Skeletal muscle tissue (tissue), 4 donors: ENCODE results near the gene MTHFD1L. TPM values are rescaled to one million over a fixed set of nuclear protein-coding genes. Genes with fewer than 3 reads are reported as not detected.

ENCODE experiments used
- H3K27ac ChIP-seq: one replicate; pipeline ENCODE4 v1.7.0; 2013; ENCODE audit warnings: mild to moderate bottlenecking, low read depth, low read length, inconsistent platforms
- H3K27me3 ChIP-seq, 3 donors: one replicate each; pipeline ENCODE4 v1.7.0; 2013; ENCODE audit warnings: low read length in 3 of 3; ENCODE audit not compliant: control insufficient read depth in 3 of 3, insufficient read depth in 3 of 3
- H3K36me3 ChIP-seq, 3 donors: one replicate each; pipeline ENCODE4 v1.7.0; 2013; ENCODE audit warnings: low read length in 3 of 3; ENCODE audit not compliant: control insufficient read depth in 3 of 3, insufficient read depth in 3 of 3
- H3K4me1 ChIP-seq, 3 donors: one replicate each; pipeline ENCODE4 v1.7.0; 2013; ENCODE audit warnings: low read length in 3 of 3, mild to moderate bottlenecking in 3 of 3; ENCODE audit not compliant: control insufficient read depth in 3 of 3, insufficient read depth in 3 of 3
- H3K4me3 ChIP-seq, 3 donors: one replicate each; pipeline ENCODE4 v1.7.0; 2013; ENCODE audit warnings: low read length in 3 of 3
- H3K9ac ChIP-seq, 3 donors: one replicate each; pipeline ENCODE4 v1.7.0; 2013; ENCODE audit warnings: low read length in 3 of 3, mild to moderate bottlenecking in 3 of 3, moderate library complexity in 2 of 3, low read depth in 1 of 3
- H3K9me3 ChIP-seq, 3 donors: one replicate each; pipeline ENCODE4 v1.7.0; 2013; ENCODE audit warnings: low read length in 3 of 3; ENCODE audit not compliant: control insufficient read depth in 3 of 3
- total RNA-seq: library from RNA; depleted of rRNA; stranded (reverse); fragments of >200 nt; gene quantifications from one replicate; pipeline ENCODE4 v1.2.3, GENCODE V29; 2014
- donor health status: Osteomylitis.

Gene MTHFD1L
- total RNA-seq, 1 donor from 2014 or later: 15.1 TPM

DNA sequence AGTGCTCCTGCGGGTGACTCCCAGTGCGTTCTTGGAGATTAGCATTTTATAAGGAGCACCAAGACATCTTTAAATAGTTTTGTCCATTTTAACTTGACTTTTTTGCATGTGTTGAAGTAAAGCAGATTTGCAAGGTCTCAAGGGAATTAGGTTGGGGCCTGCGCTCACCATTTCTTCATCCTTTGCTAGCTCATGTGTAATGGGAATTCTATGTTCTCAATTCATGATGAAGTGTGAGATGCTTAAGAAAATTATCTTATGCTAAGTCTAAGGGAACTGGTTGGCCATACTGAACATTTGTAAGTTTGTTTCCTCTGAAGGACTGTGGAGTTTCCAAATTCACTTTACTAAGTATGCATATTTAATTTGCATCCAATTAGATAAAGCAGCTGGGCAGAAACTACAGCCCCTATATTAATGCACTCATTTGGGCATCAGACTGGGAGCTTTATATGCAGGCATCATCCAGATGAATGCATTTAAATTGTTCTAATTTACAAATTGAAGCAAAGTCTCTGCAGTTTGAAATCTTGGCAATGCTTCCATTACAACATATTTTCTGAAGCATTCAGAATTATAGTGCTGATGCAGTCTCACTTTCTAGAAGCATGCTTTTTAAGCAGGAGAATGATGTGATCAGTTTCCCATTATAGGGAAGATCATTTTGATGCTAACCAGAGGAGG lies 266.0 kb downstream of the MTHFD1L start:
- Histone ChIP-seq H3K27ac (no peak overlapping the region), H3K9me3 (peaks cover 2 to 5% (median 4%) of the 10 kb centered on the region in 3 donors), H3K27me3 (no peaks in the 10 kb centered on the region), H3K36me3 (no peaks in the 10 kb centered on the region), H3K4me3 (no peak overlapping the region), H3K4me1 (no peaks in the 10 kb centered on the region), H3K9ac (no peak overlapping the region)

DNA sequence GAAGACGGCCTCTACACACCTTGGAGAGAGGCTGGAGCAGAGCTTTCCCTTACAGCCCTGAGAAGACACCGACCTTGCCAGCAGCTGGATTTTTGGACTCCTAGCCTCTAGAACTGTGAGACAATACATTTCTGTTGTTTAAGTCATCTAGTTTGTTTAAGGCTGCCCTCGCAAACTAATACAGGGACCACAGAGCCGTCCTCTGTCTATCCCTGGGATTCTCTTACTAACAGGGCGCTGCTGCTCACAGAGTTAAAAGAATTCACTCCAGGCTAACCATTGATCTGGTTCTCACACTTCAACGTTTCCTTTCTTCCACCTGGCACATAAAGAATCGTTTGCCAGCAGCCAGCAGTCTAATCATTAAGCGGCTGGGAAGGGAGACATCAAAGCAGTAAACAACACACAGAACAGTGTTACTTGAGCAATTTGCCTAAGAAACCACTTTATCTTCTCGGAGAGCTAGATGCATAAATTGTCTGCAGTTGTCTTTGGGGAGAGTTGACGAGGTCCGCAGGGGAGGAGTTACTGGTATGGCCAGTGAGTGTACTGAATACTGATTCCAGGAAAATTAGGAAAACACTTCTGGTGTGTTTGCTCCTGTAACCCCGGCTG lies 270.7 kb downstream of the MTHFD1L start:
- Histone ChIP-seq H3K36me3 (no peaks in the 10 kb centered on the region), H3K9ac (no peak overlapping the region), H3K27ac (no peak overlapping the region)

DNA sequence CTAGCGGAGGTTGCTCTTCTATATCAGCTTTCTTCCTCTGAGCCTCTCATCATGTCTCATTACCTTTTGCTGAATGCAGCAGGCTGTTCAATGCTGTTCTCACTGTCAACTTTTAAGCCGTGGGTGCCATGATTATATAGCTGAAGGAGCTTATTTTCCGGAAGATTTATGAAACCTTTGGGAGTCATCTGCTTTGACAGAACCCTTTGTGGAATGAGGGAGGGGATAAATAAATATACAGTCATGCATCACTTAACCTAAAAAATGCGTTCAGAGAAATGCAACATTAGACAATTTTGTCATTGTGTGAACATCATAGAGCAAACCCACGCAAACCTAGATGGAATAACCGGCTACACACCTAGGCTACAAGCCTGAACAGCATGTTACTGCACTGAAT lies 272.0 kb downstream of the MTHFD1L start:
- Histone ChIP-seq H3K4me1 (peaks cover 0 to 4% (median 3%) of the 10 kb centered on the region in 3 donors), H3K9me3 (peaks cover 1 to 3% (median 2%) of the 10 kb centered on the region in 3 donors), H3K9ac (no peak overlapping the region), H3K27ac (no peak overlapping the region), H3K36me3 (no peaks in the 10 kb centered on the region), H3K27me3 (no peaks in the 10 kb centered on the region), H3K4me3 (no peak overlapping the region)

More for the DNA sequence above, 270.7 kb downstream of the MTHFD1L start:
- Histone ChIP-seq H3K4me3 (no peak overlapping the region), H3K9me3 (peaks cover 2 to 5% (median 4%) of the 10 kb centered on the region in 3 donors), H3K27me3 (no peaks in the 10 kb centered on the region), H3K4me1 (no peaks in the 10 kb centered on the region)

DNA sequence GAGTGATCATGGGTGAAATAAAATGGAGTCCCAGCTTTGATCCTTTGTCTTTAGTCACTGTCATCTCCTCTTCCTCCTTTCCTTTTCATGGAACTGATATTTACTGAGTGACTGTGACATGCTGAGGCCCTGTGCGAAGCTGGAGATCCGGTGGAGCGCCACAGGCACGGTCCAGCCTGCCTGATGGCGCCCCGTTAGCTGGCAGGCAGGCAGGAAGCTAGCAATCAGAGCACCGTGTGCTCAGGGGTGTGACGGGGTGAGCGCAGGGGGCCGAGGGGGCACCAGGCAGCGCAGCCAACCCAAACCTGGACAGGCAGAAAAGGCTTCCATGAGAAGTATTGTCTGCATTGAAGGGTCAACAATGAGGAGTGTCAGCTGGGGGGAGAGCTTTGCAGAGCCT lies 274.0 kb downstream of the MTHFD1L start:
- no peak overlapping the region for H3K9ac ChIP-seq

DNA sequence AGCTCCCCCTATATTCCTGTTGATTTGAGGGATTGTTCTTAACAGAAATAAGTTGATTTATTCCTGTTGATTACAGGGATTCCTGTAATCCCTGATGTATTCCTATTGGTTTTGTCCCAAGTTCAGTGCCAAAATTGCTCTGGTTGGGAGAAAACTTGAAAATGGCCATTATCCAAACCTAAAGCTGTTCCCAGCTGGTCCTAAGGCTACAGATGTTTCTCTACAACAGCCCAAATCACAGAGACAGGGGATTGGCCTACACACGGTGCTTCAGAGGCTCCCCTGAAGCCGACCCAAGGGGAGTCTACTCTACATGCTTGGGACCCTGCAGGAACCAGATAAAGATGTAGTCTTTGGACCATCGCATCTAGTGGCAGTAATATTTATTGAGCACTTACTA lies 275.3 kb downstream of the MTHFD1L start:
- H3K27ac ChIP-seq: no peak overlapping the region
- H3K9me3 ChIP-seq: no peaks in the 10 kb centered on the region
- peaks cover 0 to 4% (median 3%) of the 10 kb centered on the region in 3 donors for H3K4me1 ChIP-seq
- H3K9ac ChIP-seq: no peak overlapping the region
- H3K4me3 ChIP-seq: no peak overlapping the region
- no peaks in the 10 kb centered on the region for H3K27me3 ChIP-seq
- no peaks in the 10 kb centered on the region for H3K36me3 ChIP-seq

More for the DNA sequence above, 274.0 kb downstream of the MTHFD1L start:
- Histone ChIP-seq H3K27ac (no peak overlapping the region), H3K36me3 (no peaks in the 10 kb centered on the region), H3K27me3 (no peaks in the 10 kb centered on the region), H3K4me3 (no peak overlapping the region), H3K4me1 (peaks cover 0 to 4% (median 3%) of the 10 kb centered on the region in 3 donors), H3K9me3 (peaks cover 0 to 2% (median 2%) of the 10 kb centered on the region in 3 donors)

DNA sequence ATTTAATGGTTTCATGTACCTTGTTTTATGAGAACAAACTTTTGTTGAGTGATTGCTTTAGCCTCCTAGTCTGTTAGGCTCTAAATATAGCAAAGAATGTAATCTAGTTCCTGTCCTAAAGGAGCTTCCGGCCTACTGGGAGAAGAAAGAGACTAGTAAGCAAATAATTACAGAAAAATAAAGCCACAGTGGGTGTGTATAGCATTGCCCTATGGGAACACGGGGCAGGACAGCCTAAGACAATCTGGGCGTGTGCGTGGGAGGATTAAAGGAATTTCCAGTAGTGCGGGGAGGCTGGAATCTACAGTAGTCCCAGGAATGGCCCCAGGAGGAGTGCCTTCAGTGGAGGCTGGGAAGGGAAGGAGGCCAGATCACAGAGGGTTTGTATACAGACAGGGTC lies 276.2 kb downstream of the MTHFD1L start:
- no peak overlapping the region for H3K27ac ChIP-seq
- no peaks in the 10 kb centered on the region for H3K27me3 ChIP-seq
- no peak overlapping the region for H3K9ac ChIP-seq
- no peaks in the 10 kb centered on the region for H3K9me3 ChIP-seq
- peaks cover 0 to 4% (median 3%) of the 10 kb centered on the region in 3 donors for H3K4me1 ChIP-seq
- no peak overlapping the region for H3K4me3 ChIP-seq
- no peaks in the 10 kb centered on the region for H3K36me3 ChIP-seq

DNA sequence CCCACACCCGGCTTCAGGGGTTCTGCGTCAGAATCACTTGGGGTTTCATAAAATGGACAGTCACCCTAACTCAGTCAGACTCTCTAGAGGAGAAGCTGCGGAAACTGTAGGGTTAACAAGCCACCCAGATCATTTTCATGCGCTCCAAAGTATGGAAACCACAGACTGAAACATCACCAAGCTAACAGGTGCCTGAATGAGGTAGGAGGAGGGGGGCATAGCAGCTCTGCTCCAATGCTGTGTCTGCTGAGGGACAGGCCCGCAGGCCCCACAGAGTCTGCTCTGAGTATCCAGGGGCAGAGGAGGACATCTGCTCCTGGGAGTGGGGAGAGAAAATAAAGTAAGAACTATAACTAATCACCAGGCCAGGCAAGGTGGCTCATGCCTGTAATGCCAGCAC lies 277.2 kb downstream of the MTHFD1L start:
- H3K36me3 ChIP-seq: no peaks in the 10 kb centered on the region
- H3K9me3 ChIP-seq: no peaks in the 10 kb centered on the region
- peaks cover 0 to 4% (median 3%) of the 10 kb centered on the region in 3 donors for H3K4me1 ChIP-seq
- H3K4me3 ChIP-seq: no peak overlapping the region
- no peak overlapping the region for H3K9ac ChIP-seq
- H3K27ac ChIP-seq: no peak overlapping the region
- H3K27me3 ChIP-seq: no peaks in the 10 kb centered on the region

DNA sequence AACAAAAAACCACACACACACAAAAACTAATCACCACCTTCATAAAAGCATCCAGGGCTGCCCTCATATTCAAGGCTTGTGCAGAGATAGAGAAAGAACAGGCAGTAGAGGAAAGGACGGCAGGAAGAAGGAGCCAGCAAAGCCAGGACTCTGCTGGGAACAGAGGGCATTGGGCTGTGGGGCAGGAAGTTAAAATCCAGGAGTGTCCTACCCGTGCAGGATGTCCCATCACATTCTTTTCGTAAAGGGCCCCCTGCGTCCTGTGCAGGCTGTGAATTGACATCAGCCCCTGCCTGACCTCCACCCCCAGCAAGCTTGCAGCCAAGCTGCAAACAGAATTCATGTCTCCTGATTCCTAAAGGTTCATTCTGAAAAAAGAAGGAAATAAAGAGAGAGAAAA lies 277.8 kb downstream of the MTHFD1L start:
- no peak overlapping the region for H3K27ac ChIP-seq
- no peak overlapping the region for H3K9ac ChIP-seq
- no peaks in the 10 kb centered on the region for H3K36me3 ChIP-seq
- peaks cover 0 to 4% (median 3%) of the 10 kb centered on the region in 3 donors for H3K4me1 ChIP-seq
- no peaks in the 10 kb centered on the region for H3K27me3 ChIP-seq
- H3K9me3 ChIP-seq: no peaks in the 10 kb centered on the region
- no peak overlapping the region for H3K4me3 ChIP-seq

DNA sequence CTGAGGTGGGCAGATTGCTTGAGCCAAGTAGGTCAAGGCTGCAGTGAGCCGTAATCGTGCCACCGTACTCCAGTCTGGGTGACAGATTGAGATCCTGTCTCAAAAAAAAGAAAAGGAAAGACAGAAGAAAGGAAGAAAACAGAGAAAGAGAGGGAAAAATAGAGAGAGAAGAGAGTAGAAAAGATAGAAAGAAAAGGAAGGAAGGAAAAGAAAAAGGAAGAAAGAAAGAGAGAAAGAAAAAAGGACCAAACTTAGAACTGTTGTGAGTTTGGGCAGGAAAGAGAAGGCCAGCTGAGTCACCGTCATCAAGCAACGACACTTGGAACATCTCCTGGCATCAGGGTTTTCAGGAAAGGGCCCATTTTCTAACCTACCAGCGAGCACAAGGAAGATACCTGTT lies 278.3 kb downstream of the MTHFD1L start:
- no peak overlapping the region for H3K9ac ChIP-seq
- no peaks in the 10 kb centered on the region for H3K27me3 ChIP-seq
- no peaks in the 10 kb centered on the region for H3K36me3 ChIP-seq
- peaks cover 0 to 4% (median 3%) of the 10 kb centered on the region in 3 donors for H3K4me1 ChIP-seq
- H3K27ac ChIP-seq: no peak overlapping the region
- H3K9me3 ChIP-seq: no peaks in the 10 kb centered on the region
- H3K4me3 ChIP-seq: no peak overlapping the region

DNA sequence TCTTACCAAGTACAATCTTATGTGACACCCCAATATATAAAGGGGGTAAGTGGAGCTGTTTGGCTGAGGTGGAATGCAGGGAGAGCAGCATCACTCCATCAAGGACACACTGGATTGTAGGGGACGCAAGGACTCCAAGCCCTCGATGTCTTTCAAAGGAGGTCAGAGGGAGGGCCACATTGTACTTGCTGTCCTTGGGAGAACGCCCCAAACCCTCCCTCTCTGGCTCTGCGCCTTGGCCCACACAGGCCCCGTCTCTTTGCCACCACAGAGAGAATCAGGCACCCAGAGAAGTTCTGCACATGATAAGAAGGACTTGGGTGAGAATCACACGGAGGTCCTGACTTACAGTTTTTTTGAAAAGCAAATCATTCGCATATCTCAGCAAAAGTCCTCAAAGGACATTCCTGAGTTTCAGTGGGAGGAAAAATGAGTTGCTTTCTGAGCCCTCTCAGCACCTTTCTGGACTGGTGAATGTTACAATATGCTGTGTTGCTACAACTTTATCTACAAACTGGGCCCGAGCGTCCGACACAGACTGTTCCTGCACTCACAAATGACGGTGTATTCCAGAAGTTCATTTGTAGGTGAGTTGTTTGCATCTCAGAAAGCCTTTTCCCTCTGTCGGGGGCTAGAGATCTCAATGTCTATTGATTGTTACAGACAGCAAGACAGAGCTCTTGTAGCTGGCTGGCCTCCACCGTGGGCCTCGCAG lies 281.8 kb downstream of the MTHFD1L start:
- Histone ChIP-seq H3K4me1 (no peaks in the 10 kb centered on the region), H3K4me3 (no peak overlapping the region), H3K36me3 (no peaks in the 10 kb centered on the region), H3K27ac (no peak overlapping the region), H3K27me3 (no peaks in the 10 kb centered on the region), H3K9ac (no peak overlapping the region), H3K9me3 (no peaks in the 10 kb centered on the region)
